ENCODE measurements around the gene OR10H1. TPM values are rescaled to one million over a fixed set of nuclear protein-coding genes. Genes with fewer than 3 reads are reported as not detected.
"Not testable (repeated sequence)": the region's sequence is repeated elsewhere in the genome, so short reads cannot be mapped to it uniquely, and the experiment has no call there.

OR10H1 gene
- total RNA-seq, 1 experiment from 2014 or later: 0.17 TPM

DNA sequence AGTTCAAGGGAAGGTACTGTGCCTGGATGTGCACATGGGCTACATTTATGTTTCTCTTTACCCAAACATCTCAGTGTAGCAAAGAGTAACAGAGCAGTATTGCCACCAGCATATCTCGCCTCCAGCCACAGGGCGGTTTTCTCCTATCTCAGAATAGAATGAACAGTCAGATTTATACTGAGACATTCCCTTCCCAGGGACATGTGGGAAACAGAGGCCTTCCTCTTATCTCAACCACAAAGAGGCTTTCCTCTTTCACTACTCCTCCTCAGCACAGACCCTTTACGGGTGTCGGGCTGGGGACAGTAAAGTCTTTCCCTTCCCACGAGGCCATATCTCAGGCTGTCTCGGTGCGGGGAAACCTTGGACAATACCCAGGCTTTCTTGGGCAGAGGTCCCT lies 32.6 kb downstream of the OR10H1 start:
- CTCF ChIA-PET; H4K20me1 ChIP-seq (ENCODE audit: insufficient read depth); H3K36me3 ChIP-seq (ENCODE audit: control insufficient read depth in 1 of 2, insufficient read depth in 2 of 2, low read length in 2 of 2); POLR2A ChIA-PET; H3K27me3 ChIP-seq (ENCODE audit: insufficient read depth, low read length); H3K4me2 ChIP-seq (ENCODE audit: low read length); RAD21 ChIA-PET (ENCODE audit: low non-redundant PET in 1 of 2, low total read pairs in 2 of 2, uncharacterized antibody in 2 of 2, unreplicated experiment in 2 of 2); ATAC-seq; H3K9ac ChIP-seq (ENCODE audit: low read length); BruUV-seq (replicated peaks); H3K9me2 ChIP-seq (ENCODE audit: insufficient read depth); DNase-seq (ENCODE audit: low read depth, low spot score); H3K27ac ChIP-seq (ENCODE audit: low read depth, low read length); H2AFZ ChIP-seq (ENCODE audit: low read depth, low read length, poor library complexity, severe bottlenecking); H3K4me3 ChIP-seq (replicated peaks in 1 of 2; ENCODE audit: low read depth in 1 of 2, low read length in 2 of 2); H3K9me3 ChIP-seq (ENCODE audit: control insufficient read depth in 1 of 2, insufficient read depth in 1 of 2, low read depth in 1 of 2, low read length in 2 of 2); H3K79me2 ChIP-seq (ENCODE audit: insufficient read depth, low read length); intact Hi-C loops (cut with micrococcal nuclease): not testable (repeated sequence)
- H3K4me1 ChIP-seq (ENCODE audit: control insufficient read depth in 1 of 2, insufficient read depth in 2 of 2, low read length in 2 of 2): peaks cover 9 to 14% of the 10 kb centered on the region in 2 experiments; a peak in 3 of 4 replicates

DNA sequence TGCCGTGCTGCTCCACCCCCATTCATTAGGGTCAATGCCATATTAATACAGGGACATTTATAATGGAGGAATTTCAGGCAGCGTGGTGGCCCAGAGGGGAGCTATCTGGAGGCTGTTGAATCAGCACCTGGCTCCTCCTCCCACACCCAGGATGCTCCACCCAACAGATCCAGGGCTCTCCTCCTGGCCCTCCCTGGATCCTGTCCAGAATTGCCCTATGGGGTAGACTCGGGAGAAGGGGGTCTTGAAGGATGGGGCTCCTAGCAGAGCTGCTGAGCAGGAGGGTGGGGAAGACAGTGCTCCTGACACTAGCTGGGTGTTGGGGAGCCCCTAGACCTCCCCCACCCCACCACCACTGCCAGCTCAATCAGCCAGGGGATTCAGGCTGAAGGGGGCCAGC lies 33.3 kb downstream of the OR10H1 start:
- peaks cover 4% of the 10 kb centered on the region; the same call in 1 of the 2 replicates for H3K27me3 ChIP-seq (ENCODE audit: insufficient read depth, low read length)
- no peaks in the 10 kb centered on the region for H3K36me3 ChIP-seq (ENCODE audit: control insufficient read depth in 1 of 2, insufficient read depth in 2 of 2, low read length in 2 of 2)
- TF ChIP-seq ZNF274 (IDR thresholded peaks at IDR 0.05; ENCODE audit: low read depth, low read length) (no peak), YY1 (IDR thresholded peaks at IDR 0.05; ENCODE audit: extremely low read depth, insufficient replicate concordance, low read depth, low read length) (no peak)
- TF ChIP-seq, protein P1, sequence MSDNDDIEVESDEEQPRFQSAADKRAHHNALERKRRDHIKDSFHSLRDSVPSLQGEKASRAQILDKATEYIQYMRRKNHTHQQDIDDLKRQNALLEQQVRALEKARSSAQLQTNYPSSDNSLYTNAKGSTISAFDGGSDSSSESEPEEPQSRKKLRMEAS (IDR thresholded peaks at IDR 0.05): no peak
- TF ChIP-seq, protein P2, sequence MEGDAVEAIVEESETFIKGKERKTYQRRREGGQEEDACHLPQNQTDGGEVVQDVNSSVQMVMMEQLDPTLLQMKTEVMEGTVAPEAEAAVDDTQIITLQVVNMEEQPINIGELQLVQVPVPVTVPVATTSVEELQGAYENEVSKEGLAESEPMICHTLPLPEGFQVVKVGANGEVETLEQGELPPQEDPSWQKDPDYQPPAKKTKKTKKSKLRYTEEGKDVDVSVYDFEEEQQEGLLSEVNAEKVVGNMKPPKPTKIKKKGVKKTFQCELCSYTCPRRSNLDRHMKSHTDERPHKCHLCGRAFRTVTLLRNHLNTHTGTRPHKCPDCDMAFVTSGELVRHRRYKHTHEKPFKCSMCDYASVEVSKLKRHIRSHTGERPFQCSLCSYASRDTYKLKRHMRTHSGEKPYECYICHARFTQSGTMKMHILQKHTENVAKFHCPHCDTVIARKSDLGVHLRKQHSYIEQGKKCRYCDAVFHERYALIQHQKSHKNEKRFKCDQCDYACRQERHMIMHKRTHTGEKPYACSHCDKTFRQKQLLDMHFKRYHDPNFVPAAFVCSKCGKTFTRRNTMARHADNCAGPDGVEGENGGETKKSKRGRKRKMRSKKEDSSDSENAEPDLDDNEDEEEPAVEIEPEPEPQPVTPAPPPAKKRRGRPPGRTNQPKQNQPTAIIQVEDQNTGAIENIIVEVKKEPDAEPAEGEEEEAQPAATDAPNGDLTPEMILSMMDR (IDR thresholded peaks at IDR 0.05 in 2 of 3, conservative IDR thresholded peaks at IDR 0.05 in 1 of 3; ENCODE audit: borderline replicate concordance in 1 of 3, insufficient read depth in 1 of 3, low read depth in 2 of 3, low read length in 2 of 3): no peak
- ATAC-seq (no peak), DNase-seq (ENCODE audit: low read depth, low spot score) (no peak)
- H4K20me1 ChIP-seq (ENCODE audit: insufficient read depth): no peaks in the 10 kb centered on the region
- H3K4me3 ChIP-seq (replicated peaks in 1 of 2; ENCODE audit: low read depth in 1 of 2, low read length in 2 of 2): no peak overlapping the region
- no peak overlapping the region for H2AFZ ChIP-seq (ENCODE audit: low read depth, low read length, poor library complexity, severe bottlenecking)
- intact Hi-C loops (cut with micrococcal nuclease): no loop called here
- H3K4me1 ChIP-seq (ENCODE audit: control insufficient read depth in 1 of 2, insufficient read depth in 2 of 2, low read length in 2 of 2): peaks cover 9 to 14% of the 10 kb centered on the region in 2 experiments; a peak in 3 of 4 replicates
- ChIA-PET CTCF (no interaction called here), RAD21 (ENCODE audit: low non-redundant PET in 1 of 2, low total read pairs in 2 of 2, uncharacterized antibody in 2 of 2, unreplicated experiment in 2 of 2) (no interaction called here), POLR2A (no interaction called here)
- H3K79me2 ChIP-seq (ENCODE audit: insufficient read depth, low read length): no peaks in the 10 kb centered on the region
- no peaks in the 10 kb centered on the region for H3K9me2 ChIP-seq (ENCODE audit: insufficient read depth)
- H3K9ac ChIP-seq (ENCODE audit: low read length): no peak overlapping the region
- H3K9me3 ChIP-seq (ENCODE audit: control insufficient read depth in 1 of 2, insufficient read depth in 1 of 2, low read depth in 1 of 2, low read length in 2 of 2): no peaks in the 10 kb centered on the region
- BruUV-seq (replicated peaks): no TSS peak
- H3K4me2 ChIP-seq (ENCODE audit: low read length): no peak overlapping the region
- H3K27ac ChIP-seq (ENCODE audit: low read depth, low read length): no peak overlapping the region

All from HCT116 (cell line).